Measurements from ENCODE around the gene ATP10A. TPM values are rescaled to one million over a fixed set of nuclear protein-coding genes. Genes with fewer than 3 reads are reported as not detected.

The ATP10A gene
- total RNA-seq, 4 donors from 2014 or later = 2.7 to 7.0 (median 3.4) TPM

- Histone ChIP-seq H3K4me3 (replicated peaks in 1 of 3) (no peak overlapping the region), H3K27ac (no peak overlapping the region), H3K27me3 (no peaks in the 10 kb centered on the region), H3K9me3 (no peaks in the 10 kb centered on the region), H3K4me1 (no peaks in the 10 kb centered on the region), H3K36me3 (no peaks in the 10 kb centered on the region)
- WGBS, 2 donors = 86 to 88% methylated on average over 20 to 21 of the region's 21 CpGs
- TF ChIP-seq POLR2A (IDR thresholded peaks at IDR 0.05) = no peak
- TF ChIP-seq, protein P1, sequence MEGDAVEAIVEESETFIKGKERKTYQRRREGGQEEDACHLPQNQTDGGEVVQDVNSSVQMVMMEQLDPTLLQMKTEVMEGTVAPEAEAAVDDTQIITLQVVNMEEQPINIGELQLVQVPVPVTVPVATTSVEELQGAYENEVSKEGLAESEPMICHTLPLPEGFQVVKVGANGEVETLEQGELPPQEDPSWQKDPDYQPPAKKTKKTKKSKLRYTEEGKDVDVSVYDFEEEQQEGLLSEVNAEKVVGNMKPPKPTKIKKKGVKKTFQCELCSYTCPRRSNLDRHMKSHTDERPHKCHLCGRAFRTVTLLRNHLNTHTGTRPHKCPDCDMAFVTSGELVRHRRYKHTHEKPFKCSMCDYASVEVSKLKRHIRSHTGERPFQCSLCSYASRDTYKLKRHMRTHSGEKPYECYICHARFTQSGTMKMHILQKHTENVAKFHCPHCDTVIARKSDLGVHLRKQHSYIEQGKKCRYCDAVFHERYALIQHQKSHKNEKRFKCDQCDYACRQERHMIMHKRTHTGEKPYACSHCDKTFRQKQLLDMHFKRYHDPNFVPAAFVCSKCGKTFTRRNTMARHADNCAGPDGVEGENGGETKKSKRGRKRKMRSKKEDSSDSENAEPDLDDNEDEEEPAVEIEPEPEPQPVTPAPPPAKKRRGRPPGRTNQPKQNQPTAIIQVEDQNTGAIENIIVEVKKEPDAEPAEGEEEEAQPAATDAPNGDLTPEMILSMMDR (IDR thresholded peaks at IDR 0.05) = no peak
- DNase-seq = no peak
- intact Hi-C loops (cut with DNase I) = no loop called here
Measured at GRCh38 chr15:25716414-25717126, 146.6 kb downstream of the ATP10A start.

DNA sequence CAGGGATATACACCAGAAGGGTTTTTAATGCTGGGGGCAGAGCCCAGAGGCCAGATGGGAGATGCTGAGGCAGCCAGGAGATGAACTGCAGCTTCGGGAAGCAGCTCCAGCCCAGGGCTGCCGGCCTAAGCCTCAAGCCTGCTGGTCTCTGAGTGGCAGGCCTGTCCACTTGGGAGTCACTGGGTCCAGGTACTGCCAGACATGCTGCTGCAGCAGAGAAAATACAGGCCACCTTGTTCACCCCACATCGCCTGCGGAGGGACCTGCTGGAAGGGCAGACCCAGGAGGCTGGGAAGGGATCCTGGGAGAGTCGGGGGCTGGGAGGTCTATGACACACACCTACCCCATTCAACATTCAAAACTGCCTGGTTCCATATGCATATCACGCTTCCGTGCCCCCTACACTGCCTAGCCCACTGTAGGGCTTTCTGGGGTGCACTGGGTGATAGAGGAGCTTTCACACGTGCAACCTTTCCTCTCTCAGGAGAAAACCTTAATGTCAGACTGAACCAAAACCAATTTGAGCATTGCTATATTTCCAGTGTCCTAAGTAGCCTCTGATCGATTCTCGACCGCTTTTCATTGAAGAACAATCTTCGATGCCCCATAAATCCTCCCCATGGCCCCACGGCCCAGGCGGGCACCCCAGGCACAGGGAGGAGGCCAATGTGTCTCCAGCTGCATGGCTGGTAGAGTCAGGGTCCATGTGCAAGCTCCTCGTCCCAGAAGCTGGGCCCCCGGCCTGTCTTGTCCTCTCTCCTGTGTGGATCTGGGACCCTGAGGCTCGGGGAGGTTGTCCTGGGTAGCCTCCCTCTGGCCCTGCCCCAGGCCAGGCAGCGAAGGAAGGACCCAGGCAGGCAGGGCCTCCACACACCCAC lies 147.4 kb downstream of the ATP10A start:
- Histone ChIP-seq H3K9me3 (no peaks in the 10 kb centered on the region), H3K27ac (no peak overlapping the region), H3K36me3 (no peaks in the 10 kb centered on the region), H3K27me3 (no peaks in the 10 kb centered on the region), H3K4me3 (replicated peaks in 1 of 3) (no peak overlapping the region), H3K4me1 (no peaks in the 10 kb centered on the region)
- DNase-seq = no peak
- 92 to 93% methylated on average over 15 to 17 of the region's 18 CpGs for WGBS, 2 donors
- intact Hi-C loops (cut with DNase I) = no loop called here
- no peak for TF ChIP-seq POLR2A (IDR thresholded peaks at IDR 0.05)
- TF ChIP-seq, protein P1 (IDR thresholded peaks at IDR 0.05) = no peak

- DNase-seq = no peak
- intact Hi-C loops (cut with DNase I) = no loop called here
Measured at GRCh38 chr15:25714538-25714840, 148.6 kb downstream of the ATP10A start.

DNA sequence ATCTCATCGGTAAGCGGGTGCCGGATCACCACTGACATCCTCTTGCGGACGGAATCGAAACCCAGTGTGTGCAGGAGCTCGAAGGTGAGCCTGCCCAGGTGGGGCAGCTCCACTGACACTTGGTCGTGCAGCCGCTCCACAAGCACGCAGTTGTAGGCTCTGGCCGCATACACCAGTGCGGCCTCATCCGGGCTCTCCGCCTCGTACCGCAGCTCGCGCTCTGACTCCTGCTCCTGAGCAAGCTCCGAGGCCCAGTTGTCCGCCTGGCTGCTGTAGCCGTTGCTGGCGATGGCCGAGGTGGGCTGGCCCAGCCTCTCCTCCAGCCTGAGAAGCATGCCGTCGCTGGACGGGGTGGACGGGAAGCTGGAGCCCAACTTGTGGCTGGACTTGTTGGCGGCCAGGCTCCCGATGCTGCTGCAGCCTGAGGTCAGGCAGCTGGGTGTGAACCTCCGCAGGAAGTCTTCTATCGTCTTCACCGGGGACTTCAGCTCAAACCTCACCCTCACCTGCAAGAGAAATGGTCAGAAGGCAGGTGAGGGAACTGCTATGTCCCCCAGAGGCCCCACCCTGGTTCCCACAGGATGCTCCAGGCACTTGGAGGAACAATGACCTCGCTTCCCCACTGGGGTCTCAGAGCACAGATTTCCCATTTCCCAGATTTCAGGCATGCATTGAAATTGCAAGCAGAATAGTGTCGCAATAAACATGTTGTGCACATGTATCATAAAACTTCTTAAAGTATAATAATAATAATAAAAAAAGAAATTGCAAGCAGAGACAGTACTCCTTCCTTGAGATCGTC lies 149.2 kb downstream of the ATP10A start:
- Histone ChIP-seq H3K4me1 (no peaks in the 10 kb centered on the region), H3K9me3 (no peaks in the 10 kb centered on the region), H3K27ac (no peak overlapping the region), H3K4me3 (replicated peaks in 1 of 3) (no peak overlapping the region), H3K36me3 (no peaks in the 10 kb centered on the region), H3K27me3 (no peaks in the 10 kb centered on the region)
- intact Hi-C loops (cut with DNase I) = no loop called here
- 92 to 95% methylated on average over 16 to 25 of the region's 35 CpGs for WGBS, 2 donors
- no peak for DNase-seq
- TF ChIP-seq, protein P1 (IDR thresholded peaks at IDR 0.05) = no peak
- no peak for TF ChIP-seq POLR2A (IDR thresholded peaks at IDR 0.05)

More at GRCh38 chr15:25714538-25714840, 148.6 kb downstream of the ATP10A start:
- Histone ChIP-seq H3K9me3 (no peaks in the 10 kb centered on the region), H3K4me3 (replicated peaks in 1 of 3) (no peak overlapping the region), H3K4me1 (no peaks in the 10 kb centered on the region), H3K27me3 (no peaks in the 10 kb centered on the region), H3K36me3 (no peaks in the 10 kb centered on the region), H3K27ac (no peak overlapping the region)
- 78% methylated on average over 3 of the region's 3 CpGs for WGBS, 2 donors
- TF ChIP-seq POLR2A (IDR thresholded peaks at IDR 0.05) = no peak
- TF ChIP-seq, protein P1 (IDR thresholded peaks at IDR 0.05) = no peak
